OCI-LY3 (cell line): Measurements from ENCODE around the gene CFAP251.

ENCODE experiments used
- H2AFZ ChIP-seq: fragments of 200-600, 300-600 bp; shearing (Covaris generic); 2 replicates; pipeline ENCODE4 v1.6.0; 2014; ENCODE audit warnings: antibody characterized with exemption, low read depth, low read length
- H3K27ac ChIP-seq: fragments of 200-600, 300-600 bp; sonication (generic); 2 replicates; pipeline ENCODE4 v1.5.1; 2014; ENCODE audit warnings: mild to moderate bottlenecking, low read length, moderate library complexity, mixed read lengths
- H3K27me3 ChIP-seq: fragments of 200-600, 300-600 bp; sonication (generic); 2 replicates; pipeline ENCODE4 v1.6.1; 2014; ENCODE audit warnings: low read depth, low read length, mixed read lengths
- H3K36me3 ChIP-seq: fragments of 200-600, 300-600 bp; sonication (generic); replicated peaks from 2 replicates; pipeline ENCODE3; 2014; ENCODE audit warnings: low read depth, low read length, mixed read lengths
- H3K4me1 ChIP-seq: fragments of 300-600, 200-600 bp; sonication (generic); 2 replicates; pipeline ENCODE4 v1.6.1; 2014; ENCODE audit warnings: low read length, mixed read lengths
- H3K4me2 ChIP-seq: fragments of 200-600, 300-600 bp; sonication (generic); 2 replicates; pipeline ENCODE4 v1.6.1; 2014; ENCODE audit warnings: low read length, mixed read lengths
- H3K4me3 ChIP-seq: fragments of 300-600, 200-600 bp; sonication (generic); 2 replicates; pipeline ENCODE4 v1.5.1; 2014; ENCODE audit warnings: antibody characterized with exemption, mild to moderate bottlenecking, low read length, moderate library complexity
- H3K79me2 ChIP-seq: fragments of 300-600, 200-600 bp; shearing (Covaris generic); 2 replicates; pipeline ENCODE4 v1.6.1; 2014; ENCODE audit warnings: mild to moderate bottlenecking, low read length, mixed read lengths
- H3K9ac ChIP-seq: fragments of 300-600, 200-600 bp; shearing (Covaris generic); 2 replicates; pipeline ENCODE4 v1.6.0; 2014; ENCODE audit warnings: mild to moderate bottlenecking, low read length, moderate library complexity
- H3K9me3 ChIP-seq: fragments of 200-600, 300-600 bp; shearing (Covaris generic); 2 replicates; pipeline ENCODE4 v1.6.1; 2014; ENCODE audit warnings: low read length, mixed read lengths; ENCODE audit not compliant: insufficient read depth
- H4K20me1 ChIP-seq: fragments of 200-600, 300-600 bp; sonication (generic); 2 replicates; pipeline ENCODE4 v1.6.1; 2016; ENCODE audit warnings: low read length, mixed read lengths; ENCODE audit not compliant: insufficient read depth
- CTCF ChIP-seq: fragments of 200-600, 300-600 bp; sonication (generic); IDR thresholded peaks from 2 replicates; pipeline ENCODE4 v1.5.1; 2014; ENCODE audit warnings: antibody characterized with exemption, low read length, low read depth
- EZH2phosphoT487 ChIP-seq: fragments of 200-600 bp; shearing (Covaris generic); IDR thresholded peaks from 2 replicates; pipeline ENCODE4 v1.6.1; 2018; ENCODE audit warnings: antibody characterized with exemption, mixed run types, low read depth

Gene CFAP251

GRCh38 chr12:121899590-121899989 lies 18.8 kb upstream of the CFAP251 start:
- no peak overlapping the region for H2AFZ ChIP-seq
- no peaks in the 10 kb centered on the region for H3K27me3 ChIP-seq
- TF ChIP-seq CTCF (no peak), EZH2phosphoT487 (no peak)
- H3K79me2 ChIP-seq: no peaks in the 10 kb centered on the region
- H3K27ac ChIP-seq: no peak overlapping the region
- H3K9me3 ChIP-seq: no peaks in the 10 kb centered on the region
- no peaks in the 10 kb centered on the region for H3K4me1 ChIP-seq
- H3K4me3 ChIP-seq: no peak overlapping the region
- peaks cover 37% of the 10 kb centered on the region for H3K36me3 ChIP-seq
- no peak overlapping the region for H3K4me2 ChIP-seq
- no peaks in the 10 kb centered on the region for H4K20me1 ChIP-seq
- H3K9ac ChIP-seq: no peak overlapping the region

- no peaks in the 10 kb centered on the region for H3K79me2 ChIP-seq
- H3K27me3 ChIP-seq: no peaks in the 10 kb centered on the region
- no peak overlapping the region for H3K4me3 ChIP-seq
- H3K4me1 ChIP-seq: no peaks in the 10 kb centered on the region
- no peak overlapping the region for H2AFZ ChIP-seq
- peaks cover 29% of the 10 kb centered on the region for H3K36me3 ChIP-seq
- no peak overlapping the region for H3K4me2 ChIP-seq
- TF ChIP-seq CTCF (no peak), EZH2phosphoT487 (no peak)
- H3K9ac ChIP-seq: no peak overlapping the region
- no peaks in the 10 kb centered on the region for H4K20me1 ChIP-seq
- H3K9me3 ChIP-seq: no peaks in the 10 kb centered on the region
- H3K27ac ChIP-seq: no peak overlapping the region
Observed at GRCh38 chr12:121903202-121903601, 15.2 kb upstream of the CFAP251 start.

- no peaks in the 10 kb centered on the region for H4K20me1 ChIP-seq
- H3K27me3 ChIP-seq: no peaks in the 10 kb centered on the region
- H3K27ac ChIP-seq: no peak overlapping the region
- H3K9me3 ChIP-seq: no peaks in the 10 kb centered on the region
- TF ChIP-seq CTCF (no peak), EZH2phosphoT487 (no peak)
- no peak overlapping the region for H2AFZ ChIP-seq
- peaks cover 24% of the 10 kb centered on the region for H3K36me3 ChIP-seq
- no peaks in the 10 kb centered on the region for H3K4me1 ChIP-seq
- no peaks in the 10 kb centered on the region for H3K79me2 ChIP-seq
- no peak overlapping the region for H3K4me2 ChIP-seq
- no peak overlapping the region for H3K9ac ChIP-seq
- H3K4me3 ChIP-seq: no peak overlapping the region
Observed at GRCh38 chr12:121905746-121906145, 12.6 kb upstream of the CFAP251 start.

- H2AFZ ChIP-seq: no peak overlapping the region
- H3K79me2 ChIP-seq: no peaks in the 10 kb centered on the region
- H3K4me2 ChIP-seq: no peak overlapping the region
- no peaks in the 10 kb centered on the region for H3K9me3 ChIP-seq
- peaks cover 8% of the 10 kb centered on the region for H3K4me1 ChIP-seq
- TF ChIP-seq EZH2phosphoT487: no peak
- no peak for TF ChIP-seq CTCF
- no peak overlapping the region for H3K27ac ChIP-seq
- peaks cover 12% of the 10 kb centered on the region for H3K36me3 ChIP-seq
- H3K4me3 ChIP-seq: no peak overlapping the region
- no peaks in the 10 kb centered on the region for H3K27me3 ChIP-seq
- H4K20me1 ChIP-seq: no peaks in the 10 kb centered on the region
- no peak overlapping the region for H3K9ac ChIP-seq
Observed at GRCh38 chr12:121908702-121909101, 9.7 kb upstream of the CFAP251 start.
